Measurements from ENCODE around the gene JPT2. TPM values are rescaled to one million over a fixed set of nuclear protein-coding genes. Genes with fewer than 3 reads are reported as not detected.
A peak's percentile ranks its signal among the peaks of the same experiment; 100 is the strongest.

Gene JPT2
- polyA plus RNA-seq, 2 of the 4 experiments (the other 2 are of a cell fraction): 97.6 to 139 TPM

- POLR2A ChIA-PET: interaction anchor here (0.5 to 1.8 kb wide), 7 partner anchors 9 to 55 kb away, joined by 3 to 19 read pairs (median 4); partner anchors contain the start of genes EME2, MAPK8IP3 and MRPS34
- 86% methylated on average over 25 of the region's 29 CpGs for WGBS (ENCODE audit: missing lambda C conversion rate)
- Histone ChIP-seq H3K27ac (peak overlapping the region; percentile 72 to 78), H3K4me2 (peak overlapping the region; percentile 65), H3K9me3 (no peaks in the 10 kb centered on the region), H3K4me1 (peaks cover 22% of the 10 kb centered on the region), H3K4me3 (no peak overlapping the region)
- FAIRE-seq (no peak), ATAC-seq (peak in 1 of 2 experiments; percentile 23; a peak in 3 of 6 replicates), DNase-seq (ENCODE audit: low read depth in 1 of 2, low spot score in 1 of 2) (no peak)
- no peak for TF ChIP-seq TP53 (CRISPR knock-in tag; IDR thresholded peaks at IDR 0.05)
- no peak for TF ChIP-seq JUNB (IDR thresholded peaks at IDR 0.05)
- no peak for TF ChIP-seq ZFP36 (IDR thresholded peaks at IDR 0.05; ENCODE audit: borderline replicate concordance, partially characterized antibody)
- TF ChIP-seq CTCF (IDR thresholded peaks at IDR 0.05): no peak
- TF ChIP-seq FOSL2 (IDR thresholded peaks at IDR 0.05): no peak
- TF ChIP-seq FOSL2 (CRISPR knock-in tag; IDR thresholded peaks at IDR 0.05): 0 out of 2 replicates have a peak, but pooled peaks have one; percentile 6
- CTCF ChIA-PET: interaction anchor here (0.8 to 4.0 kb wide), 14 partner anchors 12 to 402 kb away, joined by 3 to 13 read pairs (median 4); partner anchors contain the start of genes EME2, MAPK8IP3 and MRPS34
Observed at GRCh38 chr16:1745900-1746692, 68.0 kb downstream of the JPT2 start.

GRCh38 chr16:1746693-1747195, 68.7 kb downstream of the JPT2 start:
- WGBS (ENCODE audit: missing lambda C conversion rate): 56% methylated on average over 27 of the region's 31 CpGs
- CTCF ChIA-PET: interaction anchor here (1.0 to 4.0 kb wide), 3 partner anchors 18 to 36 kb away, joined by 3 to 13 read pairs (median 4); no protein-coding TSS in a partner anchor
- POLR2A ChIA-PET: interaction anchor here (1.0 to 1.8 kb wide), 3 partner anchors 8 to 40 kb away, joined by 3 to 19 read pairs (median 4); partner anchors contain the start of gene MAPK8IP3
- DNase-seq (ENCODE audit: low read depth in 1 of 2, low spot score in 1 of 2) (peak in 1 of 2 experiments; percentile 61), FAIRE-seq (no peak), ATAC-seq (peak; percentile 60 to 74)
- peaks cover 22% of the 10 kb centered on the region for H3K4me1 ChIP-seq
- H3K4me3 ChIP-seq: no peak overlapping the region
- no peaks in the 10 kb centered on the region for H3K9me3 ChIP-seq
- no peak for TF ChIP-seq ZC3H11A (IDR thresholded peaks at IDR 0.05)
- no peak for TF ChIP-seq MAFK (IDR thresholded peaks at IDR 0.05; ENCODE audit: partially characterized antibody)
- no peak for TF ChIP-seq RAD21 (conservative IDR thresholded peaks at IDR 0.05 in 1 of 2, IDR thresholded peaks at IDR 0.05 in 1 of 2)
- TF ChIP-seq SREBF2 (IDR thresholded peaks at IDR 0.05): no peak
- TF ChIP-seq RFX5 (IDR thresholded peaks at IDR 0.05): no peak
- TF ChIP-seq CHD2 (IDR thresholded peaks at IDR 0.05; ENCODE audit: low read length, partially characterized antibody): no peak
- TF ChIP-seq EHF (CRISPR knock-in tag; IDR thresholded peaks at IDR 0.05): no peak
- no peak for TF ChIP-seq ZNF302 (CRISPR knock-in tag; IDR thresholded peaks at IDR 0.05)
- no peak for TF ChIP-seq FOSL2 (IDR thresholded peaks at IDR 0.05)
- peak; percentile 29; the same call in 1 of the 2 replicates for TF ChIP-seq FOSL2 (CRISPR knock-in tag; IDR thresholded peaks at IDR 0.05)
- peak overlapping the region; percentile 65 for H3K4me2 ChIP-seq
- peak overlapping the region; percentile 72 to 78 for H3K27ac ChIP-seq

- FAIRE-seq (no peak), ATAC-seq (no peak), DNase-seq (ENCODE audit: low read depth in 1 of 2, low spot score in 1 of 2) (no peak)
- Histone ChIP-seq H3K27ac (no peak overlapping the region), H3K9me3 (no peaks in the 10 kb centered on the region), H3K4me3 (no peak overlapping the region), H3K4me1 (peaks cover 22% of the 10 kb centered on the region), H3K4me2 (no peak overlapping the region)
- ChIA-PET POLR2A (interaction anchor here (1.1 kb wide), 1 partner anchor 42 kb away, joined by 3 read pairs; the partner anchor contains the start of gene MAPK8IP3), CTCF (interaction anchor here (1.1 to 4.0 kb wide), 4 partner anchors 17 to 57 kb away, joined by 3 to 13 read pairs (median 4); partner anchors contain the start of genes EME2, MAPK8IP3 and MRPS34)
- 96% methylated on average over 4 of the region's 11 CpGs for WGBS (ENCODE audit: missing lambda C conversion rate)
- TF ChIP-seq CTCF (IDR thresholded peaks at IDR 0.05) (no peak), USF2 (IDR thresholded peaks at IDR 0.05) (no peak), ATOH8 (CRISPR knock-in tag; IDR thresholded peaks at IDR 0.05; ENCODE audit: low read depth) (no peak), RARB (CRISPR knock-in tag; IDR thresholded peaks at IDR 0.05) (no peak), MAX (IDR thresholded peaks at IDR 0.05) (no peak), SREBF2 (IDR thresholded peaks at IDR 0.05) (no peak), POLR2AphosphoS2 (conservative IDR thresholded peaks at IDR 0.05; ENCODE audit: low read length) (no peak), HES2 (IDR thresholded peaks at IDR 0.05) (no peak), EP300 (IDR thresholded peaks at IDR 0.05) (no peak), JUN (IDR thresholded peaks at IDR 0.05) (no peak), NFE2L2 (conservative IDR thresholded peaks at IDR 0.05; ENCODE audit: low read length) (no peak), HOXA7 (CRISPR knock-in tag; IDR thresholded peaks at IDR 0.05) (no peak)
Observed at GRCh38 chr16:1747934-1748333, 69.9 kb downstream of the JPT2 start.
